A673 (cell line): ENCODE results near the gene HBA2.

Source experiments
- CTCF ChIP-seq: fragments of 300-800, 200-600 bp; sonication (generic); conservative IDR thresholded peaks from 2 replicates; pipeline ENCODE4 v1.5.1; 2017; ENCODE audit warnings: low read depth, mild to moderate bottlenecking, antibody characterized with exemption, low read length, moderate library complexity, mixed read lengths
- EZH2 ChIP-seq: fragments of 200-600 bp; sonication (generic); IDR thresholded peaks from 2 replicates; pipeline ENCODE4 v1.6.1; 2017; ENCODE audit warnings: borderline replicate concordance, low read depth, mild to moderate bottlenecking, mixed read lengths, antibody characterized with exemption, low read length; ENCODE audit not compliant: poor library complexity, severe bottlenecking

GRCh38 chr16:133716-134115, 39.0 kb upstream of the HBA2 start:
- TF ChIP-seq CTCF (no peak), EZH2 (no peak)
